ENCODE results near the gene LRBA.
A peak's percentile ranks its signal among the peaks of the same experiment; 100 is the strongest.

DNA sequence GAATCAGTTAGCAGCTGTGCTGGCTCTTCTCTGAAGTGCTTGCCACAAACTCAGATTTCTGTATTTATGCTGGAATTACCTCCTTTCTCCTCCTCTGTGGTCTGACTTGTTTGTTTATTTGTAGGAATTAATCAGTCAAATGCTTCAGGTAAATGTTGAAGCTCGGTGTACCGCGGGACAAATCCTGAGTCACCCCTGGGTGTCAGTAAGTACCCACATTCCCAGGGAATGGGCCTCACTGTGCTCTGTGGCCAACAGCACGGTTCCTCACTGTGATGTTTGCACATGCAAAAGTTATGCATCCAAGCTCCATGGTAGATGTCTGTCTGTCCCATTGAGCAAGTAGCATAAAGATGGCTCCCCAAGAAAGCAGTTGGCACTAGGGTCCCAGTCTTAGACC, 766.9 kb downstream of the LRBA start:
- TF ChIP-seq, protein P1, sequence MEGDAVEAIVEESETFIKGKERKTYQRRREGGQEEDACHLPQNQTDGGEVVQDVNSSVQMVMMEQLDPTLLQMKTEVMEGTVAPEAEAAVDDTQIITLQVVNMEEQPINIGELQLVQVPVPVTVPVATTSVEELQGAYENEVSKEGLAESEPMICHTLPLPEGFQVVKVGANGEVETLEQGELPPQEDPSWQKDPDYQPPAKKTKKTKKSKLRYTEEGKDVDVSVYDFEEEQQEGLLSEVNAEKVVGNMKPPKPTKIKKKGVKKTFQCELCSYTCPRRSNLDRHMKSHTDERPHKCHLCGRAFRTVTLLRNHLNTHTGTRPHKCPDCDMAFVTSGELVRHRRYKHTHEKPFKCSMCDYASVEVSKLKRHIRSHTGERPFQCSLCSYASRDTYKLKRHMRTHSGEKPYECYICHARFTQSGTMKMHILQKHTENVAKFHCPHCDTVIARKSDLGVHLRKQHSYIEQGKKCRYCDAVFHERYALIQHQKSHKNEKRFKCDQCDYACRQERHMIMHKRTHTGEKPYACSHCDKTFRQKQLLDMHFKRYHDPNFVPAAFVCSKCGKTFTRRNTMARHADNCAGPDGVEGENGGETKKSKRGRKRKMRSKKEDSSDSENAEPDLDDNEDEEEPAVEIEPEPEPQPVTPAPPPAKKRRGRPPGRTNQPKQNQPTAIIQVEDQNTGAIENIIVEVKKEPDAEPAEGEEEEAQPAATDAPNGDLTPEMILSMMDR (IDR thresholded peaks at IDR 0.05 in 2 of 3, conservative IDR thresholded peaks at IDR 0.05 in 1 of 3; ENCODE audit: insufficient read depth in 2 of 3, low read depth in 1 of 3, low read length in 3 of 3): peak in 2 of 3 experiments; percentile 17 to 33; a peak in 2 of 6 replicates
- TF ChIP-seq KLF16 (IDR thresholded peaks at IDR 0.05): no peak

Data from K562 (cell line).